ENCODE results near the gene ADRA1B.

The ADRA1B gene

GRCh38 chr5:159921721-159922120 lies 5.4 kb downstream of the ADRA1B start:
- H3K4me3 ChIP-seq (ENCODE audit: low read length) = no peak overlapping the region
- no peak for DNase-seq (ENCODE audit: low read depth)
- TF ChIP-seq, protein P1, sequence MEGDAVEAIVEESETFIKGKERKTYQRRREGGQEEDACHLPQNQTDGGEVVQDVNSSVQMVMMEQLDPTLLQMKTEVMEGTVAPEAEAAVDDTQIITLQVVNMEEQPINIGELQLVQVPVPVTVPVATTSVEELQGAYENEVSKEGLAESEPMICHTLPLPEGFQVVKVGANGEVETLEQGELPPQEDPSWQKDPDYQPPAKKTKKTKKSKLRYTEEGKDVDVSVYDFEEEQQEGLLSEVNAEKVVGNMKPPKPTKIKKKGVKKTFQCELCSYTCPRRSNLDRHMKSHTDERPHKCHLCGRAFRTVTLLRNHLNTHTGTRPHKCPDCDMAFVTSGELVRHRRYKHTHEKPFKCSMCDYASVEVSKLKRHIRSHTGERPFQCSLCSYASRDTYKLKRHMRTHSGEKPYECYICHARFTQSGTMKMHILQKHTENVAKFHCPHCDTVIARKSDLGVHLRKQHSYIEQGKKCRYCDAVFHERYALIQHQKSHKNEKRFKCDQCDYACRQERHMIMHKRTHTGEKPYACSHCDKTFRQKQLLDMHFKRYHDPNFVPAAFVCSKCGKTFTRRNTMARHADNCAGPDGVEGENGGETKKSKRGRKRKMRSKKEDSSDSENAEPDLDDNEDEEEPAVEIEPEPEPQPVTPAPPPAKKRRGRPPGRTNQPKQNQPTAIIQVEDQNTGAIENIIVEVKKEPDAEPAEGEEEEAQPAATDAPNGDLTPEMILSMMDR (IDR thresholded peaks at IDR 0.05; ENCODE audit: insufficient read depth, low read depth, low read length, missing control alignments) = no peak

DNA sequence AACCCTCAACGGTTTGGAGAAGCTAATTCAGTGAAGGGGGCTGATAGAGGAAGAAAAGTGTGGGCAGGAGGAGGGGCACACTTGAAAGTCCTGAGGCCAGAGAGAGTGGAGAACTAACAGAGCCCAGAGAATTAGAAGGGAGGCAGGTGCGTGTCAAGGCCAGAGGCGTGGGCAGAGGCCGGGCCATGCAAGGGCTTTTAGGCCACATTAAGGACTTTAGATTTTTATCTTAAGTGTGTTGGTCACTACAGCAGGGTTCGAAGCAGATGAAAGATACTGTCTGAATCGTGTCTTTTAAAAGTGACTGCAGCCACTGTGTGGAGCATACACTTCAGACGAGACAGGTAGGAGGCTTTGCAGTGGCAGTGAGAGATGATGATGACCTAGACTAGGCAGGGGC lies 6.7 kb downstream of the ADRA1B start:
- DNase-seq (ENCODE audit: low read depth) = no peak
- TF ChIP-seq, protein P1 (IDR thresholded peaks at IDR 0.05; ENCODE audit: insufficient read depth, low read depth, low read length, missing control alignments) = no peak
- H3K4me3 ChIP-seq (ENCODE audit: low read length) = no peak overlapping the region

DNA sequence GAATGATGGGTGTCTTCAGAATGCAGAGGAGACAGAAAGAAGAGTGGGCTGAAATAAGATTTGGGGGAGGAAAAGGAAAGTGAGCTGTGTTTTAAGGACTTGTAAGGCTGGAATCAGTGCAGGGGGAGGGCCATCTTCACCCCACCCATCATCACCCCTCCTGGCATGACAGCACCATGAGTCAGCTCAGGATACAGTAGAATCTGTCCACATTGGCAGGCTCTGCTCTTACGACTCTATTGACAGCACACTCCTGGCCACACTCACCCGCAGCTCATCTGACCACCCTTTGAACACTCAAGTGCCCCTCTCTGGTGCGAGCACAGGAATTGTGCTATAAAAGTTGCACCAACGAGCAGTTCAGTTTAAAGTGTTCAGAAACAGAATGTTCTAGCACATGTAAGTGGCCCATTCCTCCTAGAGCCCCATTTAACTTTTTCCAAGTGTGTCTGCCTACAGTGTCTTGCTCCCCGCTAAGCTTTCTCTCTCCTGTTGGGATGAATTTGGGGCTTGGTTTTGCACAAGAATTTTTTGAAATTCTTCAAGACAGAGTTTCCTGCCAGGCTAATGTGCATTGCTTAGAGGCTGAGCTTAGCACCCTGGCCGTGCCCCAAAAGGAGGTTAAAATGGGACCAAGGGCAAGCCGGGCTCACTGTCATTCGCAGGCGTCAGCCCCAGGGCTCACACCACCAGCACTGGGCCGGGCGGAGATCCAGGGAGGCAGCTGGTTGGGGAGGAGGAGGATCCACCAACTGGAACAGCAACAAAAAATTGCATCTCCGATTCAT lies 12.0 kb downstream of the ADRA1B start:
- DNase-seq (ENCODE audit: low read depth) = peak; percentile 93
- no peak overlapping the region for H3K4me3 ChIP-seq (ENCODE audit: low read length)
- TF ChIP-seq, protein P1 (IDR thresholded peaks at IDR 0.05; ENCODE audit: insufficient read depth, low read depth, low read length, missing control alignments) = no peak

DNA sequence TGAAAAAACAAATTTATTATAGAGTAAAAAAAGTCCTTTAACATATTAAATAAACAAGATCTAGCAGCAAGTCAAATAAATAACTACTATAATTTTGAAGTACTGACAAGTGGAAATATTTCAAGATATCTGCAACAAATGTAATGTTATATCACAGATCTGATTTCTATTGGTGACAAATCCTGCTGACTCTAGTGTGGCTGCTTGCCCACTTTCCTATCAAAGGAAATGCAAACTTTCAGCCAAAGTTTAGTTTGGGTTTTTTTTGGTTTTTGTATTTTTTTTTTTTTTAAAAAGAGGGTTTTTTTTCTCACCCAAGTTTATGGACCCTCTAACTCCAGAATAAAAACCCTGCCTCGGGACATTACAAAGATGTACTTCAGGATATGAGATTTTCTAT lies 12.9 kb downstream of the ADRA1B start:
- no peak for DNase-seq (ENCODE audit: low read depth)
- TF ChIP-seq, protein P1 (IDR thresholded peaks at IDR 0.05; ENCODE audit: insufficient read depth, low read depth, low read length, missing control alignments) = no peak
- H3K4me3 ChIP-seq (ENCODE audit: low read length) = no peak overlapping the region

- no peak for DNase-seq (ENCODE audit: low read depth)
- H3K4me3 ChIP-seq (ENCODE audit: low read length) = no peak overlapping the region
- TF ChIP-seq, protein P1 (IDR thresholded peaks at IDR 0.05; ENCODE audit: insufficient read depth, low read depth, low read length, missing control alignments) = no peak
Observed at GRCh38 chr5:159933531-159934485, 17.5 kb downstream of the ADRA1B start.

DNA sequence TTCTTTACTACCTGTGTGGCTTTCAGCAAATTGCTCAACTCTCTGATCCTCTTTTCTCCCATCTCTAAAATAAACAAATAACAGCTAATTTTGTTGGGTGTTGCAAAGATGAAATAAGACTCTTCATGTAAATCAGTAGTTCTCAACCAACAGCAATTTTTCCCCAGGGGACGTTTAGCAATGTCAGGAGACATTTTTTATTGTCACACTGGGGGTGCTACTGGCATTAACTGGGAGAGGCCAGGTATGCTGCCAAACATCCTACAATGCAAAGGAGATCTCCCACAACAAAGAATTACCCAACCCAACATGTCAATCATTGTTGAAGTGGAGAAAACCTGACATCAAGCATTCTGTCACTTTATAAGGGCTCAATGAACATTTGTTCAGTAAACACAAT lies 19.7 kb downstream of the ADRA1B start:
- DNase-seq (ENCODE audit: low read depth) = peak; percentile 31
- no peak overlapping the region for H3K4me3 ChIP-seq (ENCODE audit: low read length)
- TF ChIP-seq, protein P1 (IDR thresholded peaks at IDR 0.05; ENCODE audit: insufficient read depth, low read depth, low read length, missing control alignments) = no peak

All from epithelial cell of esophagus (primary cell).